Memory B cell (primary cell): Measurements from ENCODE around the gene HERC2.
A peak's percentile ranks its signal among the peaks of the same experiment; 100 is the strongest.
"Not testable (repeated sequence)": the region's sequence is repeated elsewhere in the genome, so short reads cannot be mapped to it uniquely, and the experiment has no call there.

Experiments used
- ATAC-seq: fragments of 150-1000 bp; cut with Tn5 transposase; 2 replicates; pipeline ENCODE4 v1.10.0; 2021; ENCODE audit warnings: low read depth, mild to moderate bottlenecking, moderate library complexity
- DNase-seq, 2 donors: peaks; one replicate each; pipeline ENCODE4 v3.0.0; 2022; ENCODE audit warnings: low spot score in 2 of 2
- H3K27ac Mint-ChIP-seq: one replicate; pipeline ENCODE4 v1.8.0; 2022; ENCODE audit warnings: mild to moderate bottlenecking, moderate library complexity, mixed read lengths
- H3K27me3 Mint-ChIP-seq: one replicate; pipeline ENCODE4 v1.8.0; 2022; ENCODE audit warnings: mixed read lengths
- H3K36me3 Mint-ChIP-seq: one replicate; pipeline ENCODE4 v1.8.0; 2022; ENCODE audit warnings: mild to moderate bottlenecking, mixed read lengths
- H3K4me1 Mint-ChIP-seq: one replicate; pipeline ENCODE4 v1.8.0; 2022; ENCODE audit warnings: mixed read lengths
- H3K4me3 Mint-ChIP-seq: one replicate; pipeline ENCODE4 v1.8.0; 2022; ENCODE audit warnings: mild to moderate bottlenecking, moderate library complexity, mixed read lengths
- H3K9me3 Mint-ChIP-seq: one replicate; pipeline ENCODE4 v1.8.0; 2022; ENCODE audit warnings: mixed read lengths

The HERC2 gene

GRCh38 chr15:28196581-28196980, 125.4 kb downstream of the HERC2 start:
- H3K27me3 Mint-ChIP-seq, ATAC-seq, H3K27ac Mint-ChIP-seq, H3K4me1 Mint-ChIP-seq, DNase-seq, H3K4me3 Mint-ChIP-seq, H3K9me3 Mint-ChIP-seq: not testable (repeated sequence)
- H3K36me3 Mint-ChIP-seq = peaks cover 36% of the 10 kb centered on the region

GRCh38 chr15:28192772-28193171, 129.2 kb downstream of the HERC2 start:
- no peak for ATAC-seq
- Mint-ChIP-seq H3K27ac (peak overlapping the region; percentile 31), H3K27me3 (no peaks in the 10 kb centered on the region), H3K4me1 (no peaks in the 10 kb centered on the region), H3K4me3 (no peak overlapping the region), H3K9me3 (peaks cover 3% of the 10 kb centered on the region), H3K36me3 (peaks cover 27% of the 10 kb centered on the region)
- no peak for DNase-seq

DNA sequence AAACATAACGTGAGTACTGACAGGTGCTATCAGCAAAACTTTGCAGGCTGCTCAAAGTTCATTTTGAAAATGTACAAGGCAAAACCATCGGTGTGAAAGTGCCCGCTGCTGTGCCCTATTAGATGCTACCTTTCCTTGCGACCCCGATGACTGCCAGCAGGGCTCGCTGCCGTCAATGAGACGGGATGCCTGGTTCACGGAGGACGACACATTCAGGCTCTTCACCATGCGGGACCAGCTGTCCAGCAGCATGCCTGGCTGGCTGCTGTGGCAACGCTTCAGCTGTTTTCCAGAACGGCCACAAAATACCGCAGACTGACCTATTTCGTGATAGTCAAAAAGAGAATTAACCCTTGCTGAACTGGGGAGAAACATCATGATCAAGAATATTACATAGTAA, 130.1 kb downstream of the HERC2 start:
- Mint-ChIP-seq H3K27me3 (no peaks in the 10 kb centered on the region), H3K4me1 (no peaks in the 10 kb centered on the region), H3K36me3 (peaks cover 28% of the 10 kb centered on the region), H3K4me3 (no peak overlapping the region), H3K27ac (no peak overlapping the region), H3K9me3 (peaks cover 3% of the 10 kb centered on the region)
- no peak for ATAC-seq
- DNase-seq = no peak

DNA sequence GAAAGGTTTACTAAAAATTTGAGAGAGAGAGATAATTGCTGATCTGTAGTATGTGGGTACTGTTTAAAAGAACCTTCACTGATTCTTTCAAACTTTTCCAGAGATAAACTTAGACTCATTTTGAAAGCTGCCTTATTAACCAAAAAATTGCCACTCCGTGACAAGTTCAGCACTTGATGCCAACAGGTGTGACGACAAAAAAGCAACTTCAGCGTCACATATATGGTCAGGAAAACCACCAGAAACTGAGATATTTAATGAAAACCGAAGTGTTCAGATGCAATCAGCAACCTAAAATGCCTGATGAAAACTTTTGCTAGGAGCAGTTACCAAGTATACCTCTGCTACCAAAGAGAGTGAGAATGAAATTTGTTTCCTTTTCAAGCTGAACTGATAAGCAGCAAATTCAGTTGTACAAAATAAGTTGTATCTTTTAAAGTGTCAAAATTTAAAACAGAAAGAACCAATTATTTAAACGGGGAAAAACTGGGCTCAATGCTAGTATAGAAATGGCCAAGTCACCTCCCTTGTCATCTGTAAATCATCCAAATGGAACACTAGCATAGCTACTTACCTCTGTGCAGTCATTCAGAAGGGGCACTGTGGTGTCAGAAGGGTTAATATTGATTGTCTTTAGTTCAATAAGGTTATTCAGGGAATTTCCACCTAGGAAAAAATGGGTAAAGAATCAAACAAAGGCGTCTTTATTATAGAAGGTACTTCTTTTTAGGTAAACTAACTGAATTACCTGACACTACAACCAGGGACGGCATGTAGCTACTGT, 131.4 kb downstream of the HERC2 start:
- Mint-ChIP-seq H3K27ac (no peak overlapping the region), H3K4me1 (no peaks in the 10 kb centered on the region), H3K9me3 (peaks cover 3% of the 10 kb centered on the region), H3K4me3 (no peak overlapping the region), H3K36me3 (peaks cover 28% of the 10 kb centered on the region), H3K27me3 (no peaks in the 10 kb centered on the region)
- DNase-seq (no peak), ATAC-seq (no peak)

DNA sequence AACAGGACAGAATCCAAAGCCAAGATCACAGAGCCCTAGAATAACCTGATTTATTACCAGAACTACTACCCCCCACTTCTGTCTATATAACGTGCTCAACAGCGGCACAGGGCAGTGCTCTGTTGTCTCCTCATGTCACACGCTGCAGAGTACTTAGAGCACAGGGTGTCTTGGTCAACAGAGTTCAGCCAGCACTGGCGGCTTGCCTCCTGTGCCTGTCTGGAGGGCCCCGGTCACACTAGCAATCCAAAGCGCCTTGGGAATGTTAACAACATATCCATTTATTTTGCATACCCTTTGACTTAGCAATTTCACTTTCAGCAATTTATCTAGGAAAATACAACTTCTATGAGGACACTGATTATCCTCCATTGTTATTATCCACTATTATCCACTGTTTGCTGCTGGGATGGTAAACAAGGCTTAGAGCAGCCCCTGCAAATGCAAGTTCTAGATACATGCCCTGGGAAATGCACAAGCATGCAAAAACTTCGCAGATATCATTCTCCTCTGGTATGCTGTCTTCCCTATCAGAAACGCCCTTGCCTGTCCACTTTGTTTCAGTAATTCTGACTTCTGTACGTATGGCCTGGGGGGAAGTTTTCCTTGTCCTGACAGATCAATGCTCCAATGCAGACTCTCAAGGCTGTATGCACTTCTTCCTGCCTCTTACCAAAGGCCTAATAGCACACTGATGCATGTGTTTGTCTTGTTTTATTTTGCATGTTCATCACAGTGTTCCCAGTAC, 136.7 kb downstream of the HERC2 start:
- Mint-ChIP-seq H3K36me3 (peaks cover 23% of the 10 kb centered on the region), H3K27ac (no peak overlapping the region)

DNA sequence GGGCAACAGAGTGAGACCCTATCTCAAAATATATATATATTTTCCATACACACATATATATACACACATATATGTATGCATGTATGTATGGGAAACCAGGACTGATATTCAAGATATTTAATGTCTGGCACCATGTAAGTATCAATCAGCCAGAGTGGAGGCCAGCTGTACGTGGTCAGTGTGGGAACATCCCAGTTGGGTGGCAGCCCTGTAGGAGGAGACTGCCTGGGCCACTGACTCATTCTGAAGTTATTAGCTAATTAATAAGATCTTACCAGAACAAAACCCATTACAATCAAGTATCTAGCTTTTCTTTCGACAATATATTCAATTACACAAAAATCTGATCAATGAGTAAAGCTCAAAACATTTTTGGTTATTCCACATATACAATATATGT, 137.8 kb downstream of the HERC2 start:
- ATAC-seq (no peak), DNase-seq (no peak)
- peaks cover 25% of the 10 kb centered on the region for H3K36me3 Mint-ChIP-seq
- H3K27me3 Mint-ChIP-seq = no peaks in the 10 kb centered on the region
- no peaks in the 10 kb centered on the region for H3K9me3 Mint-ChIP-seq
- no peaks in the 10 kb centered on the region for H3K4me1 Mint-ChIP-seq
- H3K27ac Mint-ChIP-seq = no peak overlapping the region
- no peak overlapping the region for H3K4me3 Mint-ChIP-seq

More for the DNA sequence above, 136.7 kb downstream of the HERC2 start:
- no peak for DNase-seq
- Mint-ChIP-seq H3K9me3 (no peaks in the 10 kb centered on the region), H3K4me3 (no peak overlapping the region), H3K4me1 (no peaks in the 10 kb centered on the region), H3K27me3 (no peaks in the 10 kb centered on the region)
- ATAC-seq = no peak

GRCh38 chr15:28182731-28183130, 139.2 kb downstream of the HERC2 start:
- Mint-ChIP-seq H3K27ac (no peak overlapping the region), H3K27me3 (no peaks in the 10 kb centered on the region), H3K4me1 (no peaks in the 10 kb centered on the region), H3K36me3 (peaks cover 18% of the 10 kb centered on the region), H3K4me3 (no peak overlapping the region), H3K9me3 (no peaks in the 10 kb centered on the region)
- ATAC-seq (no peak), DNase-seq (no peak)

- no peaks in the 10 kb centered on the region for H3K27me3 Mint-ChIP-seq
- no peaks in the 10 kb centered on the region for H3K4me1 Mint-ChIP-seq
- no peak overlapping the region for H3K4me3 Mint-ChIP-seq
- no peaks in the 10 kb centered on the region for H3K9me3 Mint-ChIP-seq
- DNase-seq (no peak), ATAC-seq (no peak)
- H3K27ac Mint-ChIP-seq = no peak overlapping the region
- peaks cover 19% of the 10 kb centered on the region for H3K36me3 Mint-ChIP-seq
These were observed 139.8 kb downstream of the HERC2 start for GRCh38 chr15:28182216-28182615.

DNA sequence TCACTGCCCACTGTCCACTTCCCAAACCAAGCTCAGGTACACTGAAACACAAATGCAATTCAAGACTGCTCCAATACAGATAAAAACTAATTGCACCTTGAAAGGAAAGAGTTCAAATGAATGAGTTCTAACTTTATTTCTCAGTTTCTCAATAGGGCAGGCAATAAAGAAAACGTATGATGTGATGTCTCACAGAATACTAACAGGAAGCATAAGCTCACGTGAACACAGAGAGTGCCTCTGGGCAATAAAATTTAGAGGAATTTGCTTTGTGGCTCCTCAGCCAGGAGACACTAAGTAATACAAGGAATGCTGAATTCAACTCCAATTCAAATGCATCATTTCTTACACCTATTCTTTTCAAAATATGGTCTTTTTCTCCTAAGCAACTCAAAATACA, 140.6 kb downstream of the HERC2 start:
- Mint-ChIP-seq H3K4me1 (no peaks in the 10 kb centered on the region), H3K4me3 (no peak overlapping the region), H3K27me3 (no peaks in the 10 kb centered on the region), H3K36me3 (peaks cover 23% of the 10 kb centered on the region), H3K27ac (no peak overlapping the region), H3K9me3 (no peaks in the 10 kb centered on the region)
- ATAC-seq (no peak), DNase-seq (no peak)

DNA sequence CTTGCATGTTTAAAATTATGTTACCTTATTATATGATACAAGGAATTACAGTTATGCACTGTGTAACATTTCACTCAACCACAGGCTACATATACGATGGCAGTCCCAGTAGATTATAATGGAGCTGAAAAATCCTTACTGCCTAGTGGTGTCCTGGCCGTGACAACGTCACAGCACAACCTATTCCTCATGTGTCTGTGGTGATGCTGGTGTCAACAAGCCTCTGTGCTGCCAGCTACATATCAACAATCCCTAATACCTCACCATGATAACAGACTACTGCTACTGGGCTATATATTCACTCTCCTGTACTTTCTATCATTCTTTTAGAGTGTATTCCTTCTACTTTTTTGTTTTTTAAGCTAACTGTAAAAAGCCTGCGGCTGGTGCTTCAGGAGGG, 142.7 kb downstream of the HERC2 start:
- no peaks in the 10 kb centered on the region for H3K9me3 Mint-ChIP-seq
- DNase-seq = no peak
- no peaks in the 10 kb centered on the region for H3K4me1 Mint-ChIP-seq
- no peak overlapping the region for H3K4me3 Mint-ChIP-seq
- no peak for ATAC-seq
- H3K27ac Mint-ChIP-seq = no peak overlapping the region
- H3K36me3 Mint-ChIP-seq = peaks cover 31% of the 10 kb centered on the region
- H3K27me3 Mint-ChIP-seq = no peaks in the 10 kb centered on the region

DNA sequence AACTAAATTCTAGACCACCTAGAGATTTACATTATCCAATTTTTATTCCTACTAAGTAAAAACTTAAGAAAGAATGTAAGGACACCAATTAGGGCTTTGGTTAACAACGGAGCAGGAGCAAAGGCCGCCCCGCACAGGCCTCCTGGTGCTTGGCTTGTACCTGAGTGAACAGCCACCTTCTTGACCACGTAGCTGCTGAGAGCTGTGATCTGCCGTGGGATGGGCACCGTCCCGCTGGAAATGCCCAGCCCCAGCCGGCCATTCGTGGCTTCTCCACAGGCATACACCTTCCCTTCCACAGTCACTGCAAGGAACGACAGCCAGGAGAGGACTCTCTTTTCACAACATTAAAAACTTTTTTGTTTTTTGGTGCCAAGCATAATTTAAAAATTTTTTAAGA, 143.3 kb downstream of the HERC2 start:
- H3K27me3 Mint-ChIP-seq = no peaks in the 10 kb centered on the region
- H3K27ac Mint-ChIP-seq = no peak overlapping the region
- H3K4me1 Mint-ChIP-seq = no peaks in the 10 kb centered on the region
- DNase-seq = no peak
- no peaks in the 10 kb centered on the region for H3K9me3 Mint-ChIP-seq
- peaks cover 31% of the 10 kb centered on the region for H3K36me3 Mint-ChIP-seq
- no peak for ATAC-seq
- H3K4me3 Mint-ChIP-seq = no peak overlapping the region

DNA sequence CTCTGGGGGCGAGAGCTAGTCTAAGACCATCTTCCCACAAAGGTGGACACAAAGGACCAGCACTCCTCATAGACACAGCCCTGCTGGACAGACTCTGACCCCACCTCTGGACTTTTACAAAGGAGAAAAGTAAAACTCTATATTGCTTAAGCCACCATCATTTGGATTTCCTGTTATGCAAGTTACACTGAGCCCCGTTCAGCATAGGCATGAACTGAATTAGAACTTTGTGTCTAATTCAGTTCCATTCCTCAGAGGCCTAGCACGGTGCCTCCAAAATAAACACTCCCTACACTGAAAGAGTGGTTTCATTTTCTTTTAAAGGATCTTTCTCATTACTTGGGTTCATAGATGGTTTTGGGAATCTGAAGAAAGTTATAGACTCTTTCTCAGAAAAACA, 143.7 kb downstream of the HERC2 start:
- DNase-seq = no peak
- peaks cover 33% of the 10 kb centered on the region for H3K36me3 Mint-ChIP-seq
- H3K4me1 Mint-ChIP-seq = no peaks in the 10 kb centered on the region
- no peak overlapping the region for H3K27ac Mint-ChIP-seq
- H3K9me3 Mint-ChIP-seq = no peaks in the 10 kb centered on the region
- no peak overlapping the region for H3K4me3 Mint-ChIP-seq
- no peaks in the 10 kb centered on the region for H3K27me3 Mint-ChIP-seq
- ATAC-seq = no peak

- Mint-ChIP-seq H3K27me3 (no peaks in the 10 kb centered on the region), H3K4me3 (no peak overlapping the region), H3K36me3 (peaks cover 46% of the 10 kb centered on the region), H3K4me1 (no peaks in the 10 kb centered on the region), H3K9me3 (no peaks in the 10 kb centered on the region), H3K27ac (no peak overlapping the region)
- ATAC-seq (no peak), DNase-seq (no peak)
These were observed 152.6 kb downstream of the HERC2 start for GRCh38 chr15:28169366-28169765.

- not testable (repeated sequence) for H3K4me1 Mint-ChIP-seq, DNase-seq, H3K27ac Mint-ChIP-seq, H3K9me3 Mint-ChIP-seq, ATAC-seq, H3K4me3 Mint-ChIP-seq, H3K27me3 Mint-ChIP-seq
- peaks cover 51% of the 10 kb centered on the region for H3K36me3 Mint-ChIP-seq
These were observed 153.4 kb downstream of the HERC2 start for GRCh38 chr15:28168405-28169121.
